CD14-positive monocyte (primary cell): ENCODE measurements around the gene FRMPD3. TPM values are rescaled to one million over a fixed set of nuclear protein-coding genes. Genes with fewer than 3 reads are reported as not detected.

ENCODE experiments used
- DNase-seq, 3 donors: peaks; one replicate each; pipeline ENCODE4 v3.0.0-alpha.2; 2011 to 2022
- H2AFZ ChIP-seq: 2 replicates; pipeline ENCODE4 v1.6.0; 2012; ENCODE audit warnings: mild to moderate bottlenecking, low read depth, low read length, inconsistent platforms; ENCODE audit not compliant: insufficient read depth, poor library complexity, severe bottlenecking
- H3K27ac ChIP-seq, 2 donors: 1 replicate in 1 of 2; 2 replicates in 1 of 2; pipeline ENCODE4 v1.5.1; 2012 to 2013; ENCODE audit warnings: low read length in 2 of 2, control low read depth in 1 of 2, inconsistent platforms in 1 of 2, low read depth in 1 of 2, mild to moderate bottlenecking in 1 of 2
- H3K27me3 ChIP-seq, 2 donors: one replicate each; pipeline versions ENCODE4 v1.6.0 to v1.6.1; 2011 to 2013; ENCODE audit warnings: low read length in 2 of 2; ENCODE audit not compliant: control insufficient read depth in 2 of 2, insufficient read depth in 2 of 2
- H3K36me3 ChIP-seq, 2 donors: replicated peaks in 1 of 2; 1 replicate in 1 of 2; 2 replicates in 1 of 2; pipeline versions ENCODE4 v1.5.1 to v1.6.1; 2012 to 2013; ENCODE audit warnings: low read length in 2 of 2, control low read depth in 1 of 2, inconsistent platforms in 1 of 2, mild to moderate bottlenecking in 1 of 2; ENCODE audit not compliant: insufficient read depth in 2 of 2, control insufficient read depth in 1 of 2
- H3K4me1 ChIP-seq, 2 donors: 1 replicate in 1 of 2; 2 replicates in 1 of 2; pipeline versions ENCODE4 v1.5.1 to v1.6.1; 2012 to 2013; ENCODE audit warnings: low read length in 2 of 2, control low read depth in 1 of 2, inconsistent platforms in 1 of 2, mild to moderate bottlenecking in 1 of 2, moderate library complexity in 1 of 2; ENCODE audit not compliant: insufficient read depth in 2 of 2, control insufficient read depth in 1 of 2
- H3K4me2 ChIP-seq: replicated peaks from 2 replicates; pipeline ENCODE3; 2012; ENCODE audit warnings: low read length, moderate library complexity, mild to moderate bottlenecking; ENCODE audit not compliant: poor library complexity, severe bottlenecking; ENCODE audit errors: extremely low read depth
- H3K4me3 ChIP-seq, 3 experiments: fragments of 200-600 bp in 1 of 3; sonication (generic) in 1 of 3; replicated peaks in 1 of 3; 1 replicate in 2 of 3; 2 replicates in 1 of 3; pipeline ENCODE4 v1.5.1; 2011 to 2013; ENCODE audit warnings: low read length in 3 of 3, mild to moderate bottlenecking in 3 of 3, control low read depth in 2 of 3, low read depth in 2 of 3, inconsistent platforms in 1 of 3, moderate library complexity in 1 of 3
- H3K79me2 ChIP-seq: 2 replicates; pipeline ENCODE4 v1.6.0; 2012; ENCODE audit warnings: mild to moderate bottlenecking, control low read depth, inconsistent platforms, low read length, moderate library complexity; ENCODE audit not compliant: insufficient read depth
- H3K9ac ChIP-seq: 2 replicates; pipeline ENCODE4 v1.6.0; 2017; ENCODE audit warnings: low read length, mild to moderate bottlenecking; ENCODE audit not compliant: insufficient read depth, poor library complexity, severe bottlenecking
- H3K9me3 ChIP-seq, 2 donors: replicated peaks in 1 of 2; 1 replicate in 1 of 2; 2 replicates in 1 of 2; pipeline versions ENCODE4 v1.5.1 to v1.6.1; 2012 to 2013; ENCODE audit warnings: low read length in 2 of 2, control low read depth in 1 of 2; ENCODE audit not compliant: control insufficient read depth in 1 of 2, insufficient read depth in 1 of 2
- H4K20me1 ChIP-seq: 2 replicates; pipeline ENCODE4 v1.6.0; 2012; ENCODE audit warnings: mild to moderate bottlenecking, low read length, control low read depth, moderate library complexity; ENCODE audit not compliant: insufficient read depth
- H3K27ac Mint-ChIP-seq, 7 donors: one replicate each; pipeline ENCODE4 v1.8.0; 2020; ENCODE audit warnings: mild to moderate bottlenecking in 7 of 7, mixed read lengths in 7 of 7, moderate library complexity in 6 of 7, inconsistent platforms in 2 of 7
- H3K27me3 Mint-ChIP-seq, 3 donors: one replicate each; pipeline ENCODE4 v1.8.0; 2021 to 2022; ENCODE audit warnings: low read depth in 3 of 3, mild to moderate bottlenecking in 3 of 3, mixed read lengths in 3 of 3, moderate library complexity in 3 of 3, inconsistent platforms in 1 of 3
- H3K36me3 Mint-ChIP-seq, 2 donors: one replicate each; pipeline ENCODE4 v1.8.0; 2020; ENCODE audit warnings: mixed read lengths in 2 of 2, inconsistent platforms in 1 of 2, mild to moderate bottlenecking in 1 of 2
- H3K4me1 Mint-ChIP-seq: one replicate; pipeline ENCODE4 v1.8.0; 2020; ENCODE audit warnings: mild to moderate bottlenecking, mixed read lengths
- H3K4me3 Mint-ChIP-seq, 2 donors: one replicate each; pipeline ENCODE4 v1.8.0; 2020; ENCODE audit warnings: mild to moderate bottlenecking in 2 of 2, mixed read lengths in 2 of 2, moderate library complexity in 1 of 2
- H3K9me3 Mint-ChIP-seq, 7 donors: one replicate each; pipeline ENCODE4 v1.8.0; 2020 to 2022; ENCODE audit warnings: mixed read lengths in 7 of 7, mild to moderate bottlenecking in 6 of 7, moderate library complexity in 6 of 7, inconsistent platforms in 2 of 7
- WGBS: methylation state at CpG from one replicate; pipeline ENCODE4 v1.1.5; 2013; ENCODE audit warnings: missing lambda C conversion rate; ENCODE audit not compliant: insufficient coverage; 5-methylcytosine and 5-hydroxymethylcytosine counted together
- intact Hi-C, 2 donors: fragments of 100-400 bp; cut with micrococcal nuclease; formaldehyde crosslinking; loops; one replicate each; pipeline versions ENCODE4 v1.15.0 to v1.15.1; 2023
- polyA minus RNA-seq: library from RNA; depleted of rRNA, polyadenylated mRNA; stranded (reverse); fragments of >200 nt; gene quantifications from 2 replicates; pipeline ENCODE4 v1.2.3, GENCODE V29; 2012
- polyA plus RNA-seq, 3 donors: library from polyadenylated mRNA; depleted of rRNA in 1 of 3; unstranded in 2 of 3; stranded (reverse) in 1 of 3; fragments of 300-500 nt in 2 of 3; fragments of >200 nt in 1 of 3; fragmentation: Illumina TruSeq in 2 of 3; gene quantifications; 1 replicate in 2 of 3; 2 replicates in 1 of 3; pipeline ENCODE4 v1.2.3, GENCODE V29; 2012 to 2021
- total RNA-seq, 12 experiments: library from RNA in 1 of 12; stranded (reverse) in 1 of 12; fragments of 120-200 nt in 1 of 12; gene quantifications; one replicate each; pipeline ENCODE4 v1.2.4 and lab custom pipeline; 2013 to 2026; ENCODE audit warnings: mixed read lengths in 6 of 12, inconsistent platforms in 1 of 12
- TF ChIP-seq, protein P1 (sequence below): fragments of 200-600 bp; IDR thresholded peaks from one replicate; pipeline ENCODE4 v1.8.0; 2022; ENCODE audit warnings: antibody characterized with exemption, mild to moderate bottlenecking

Gene FRMPD3
- not detected for total RNA-seq (2013)
- polyA plus RNA-seq, result not detected
- polyA minus RNA-seq, result not detected in 2 replicates
- 0 to 1.8 (median 0.08) reads per million in 11 experiments for total RNA-seq (lab: John Stamatoyannopoulos, UW)

DNA sequence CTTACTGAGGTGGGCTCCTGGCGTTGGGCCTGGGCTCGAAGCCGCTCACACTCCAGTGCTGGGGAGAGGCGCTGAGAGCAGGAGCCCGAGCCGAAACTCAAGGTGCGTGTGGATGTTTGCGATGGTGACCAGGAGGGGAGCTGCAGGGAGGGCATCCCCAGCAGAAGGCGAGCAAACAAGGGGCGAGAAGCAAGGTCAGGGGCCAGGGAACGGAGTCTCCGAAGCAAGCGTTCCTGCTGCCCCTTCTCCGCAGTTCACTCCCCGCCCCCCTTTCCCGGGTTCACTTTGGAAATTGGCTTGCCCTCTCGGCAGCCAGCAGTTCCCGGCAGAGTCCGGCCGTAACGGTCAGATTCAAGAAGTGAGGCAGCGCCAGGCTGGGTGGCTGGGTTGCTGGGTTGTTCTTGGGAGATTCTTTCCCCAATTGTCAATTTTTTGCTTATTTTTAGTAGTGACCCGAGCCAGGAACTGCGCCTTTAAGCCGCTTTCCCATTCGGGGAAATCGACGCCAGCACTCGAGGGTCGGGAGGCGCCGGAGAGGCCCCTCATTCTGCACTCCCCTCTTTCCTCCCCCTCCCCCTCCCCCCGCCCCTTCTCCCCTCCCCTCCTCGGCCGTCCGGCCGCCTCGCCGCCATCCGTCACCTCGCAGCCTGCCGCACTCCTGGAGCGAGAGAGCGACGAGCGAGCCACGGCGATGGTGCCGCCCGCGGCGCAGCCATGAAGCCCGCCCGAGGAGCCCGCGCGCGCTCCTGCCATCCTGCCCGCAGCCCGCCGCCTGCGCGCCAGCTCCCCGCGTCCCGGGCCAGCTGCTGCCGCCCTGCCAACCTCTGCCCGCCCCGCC is at the start of gene FRMPD3:
TSS of gene FRMPD3 (plus strand) at position 655 of the 838 bp plus-strand sequence. CDS start 76,937 bp downstream, outside the sequence.
- Mint-ChIP-seq H3K4me3 (peak within 1 kb of the TSS; percentile 42 to 67), H3K9me3 (peaks cover 0 to 8% (median 3%) of the 10 kb centered on the region in 7 donors), H3K4me1 (peaks cover 3% of the 10 kb centered on the region), H3K36me3 (no peaks in the 10 kb centered on the region), H3K27me3 (peaks cover 43 to 67% (median 64%) of the 10 kb centered on the region in 3 donors), H3K27ac (no peak within 1 kb of the TSS)
- no peaks in the 10 kb centered on the region for H3K36me3 ChIP-seq
- no peak for DNase-seq
- no peak within 1 kb of the TSS for H3K4me3 ChIP-seq
- WGBS, result 0% methylated on average over 27 of the region's 69 CpGs
- no peak within 1 kb of the TSS for H3K27ac ChIP-seq
- no peak within 1 kb of the TSS for H2AFZ ChIP-seq
- no peak within 1 kb of the TSS for H3K4me2 ChIP-seq
- H4K20me1 ChIP-seq, result no peaks in the 10 kb centered on the region
- peaks cover 0 to 18% of the 10 kb centered on the region in 2 donors for H3K9me3 ChIP-seq
- peaks cover 5 to 59% of the 10 kb centered on the region in 2 donors for H3K27me3 ChIP-seq
- TF ChIP-seq, protein P1, sequence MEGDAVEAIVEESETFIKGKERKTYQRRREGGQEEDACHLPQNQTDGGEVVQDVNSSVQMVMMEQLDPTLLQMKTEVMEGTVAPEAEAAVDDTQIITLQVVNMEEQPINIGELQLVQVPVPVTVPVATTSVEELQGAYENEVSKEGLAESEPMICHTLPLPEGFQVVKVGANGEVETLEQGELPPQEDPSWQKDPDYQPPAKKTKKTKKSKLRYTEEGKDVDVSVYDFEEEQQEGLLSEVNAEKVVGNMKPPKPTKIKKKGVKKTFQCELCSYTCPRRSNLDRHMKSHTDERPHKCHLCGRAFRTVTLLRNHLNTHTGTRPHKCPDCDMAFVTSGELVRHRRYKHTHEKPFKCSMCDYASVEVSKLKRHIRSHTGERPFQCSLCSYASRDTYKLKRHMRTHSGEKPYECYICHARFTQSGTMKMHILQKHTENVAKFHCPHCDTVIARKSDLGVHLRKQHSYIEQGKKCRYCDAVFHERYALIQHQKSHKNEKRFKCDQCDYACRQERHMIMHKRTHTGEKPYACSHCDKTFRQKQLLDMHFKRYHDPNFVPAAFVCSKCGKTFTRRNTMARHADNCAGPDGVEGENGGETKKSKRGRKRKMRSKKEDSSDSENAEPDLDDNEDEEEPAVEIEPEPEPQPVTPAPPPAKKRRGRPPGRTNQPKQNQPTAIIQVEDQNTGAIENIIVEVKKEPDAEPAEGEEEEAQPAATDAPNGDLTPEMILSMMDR, result no peak
- H3K79me2 ChIP-seq, result no peaks in the 10 kb centered on the region
- H3K4me1 ChIP-seq, result no peaks in the 10 kb centered on the region
- intact Hi-C loops, result no loop called here
- no peak within 1 kb of the TSS for H3K9ac ChIP-seq

DNA sequence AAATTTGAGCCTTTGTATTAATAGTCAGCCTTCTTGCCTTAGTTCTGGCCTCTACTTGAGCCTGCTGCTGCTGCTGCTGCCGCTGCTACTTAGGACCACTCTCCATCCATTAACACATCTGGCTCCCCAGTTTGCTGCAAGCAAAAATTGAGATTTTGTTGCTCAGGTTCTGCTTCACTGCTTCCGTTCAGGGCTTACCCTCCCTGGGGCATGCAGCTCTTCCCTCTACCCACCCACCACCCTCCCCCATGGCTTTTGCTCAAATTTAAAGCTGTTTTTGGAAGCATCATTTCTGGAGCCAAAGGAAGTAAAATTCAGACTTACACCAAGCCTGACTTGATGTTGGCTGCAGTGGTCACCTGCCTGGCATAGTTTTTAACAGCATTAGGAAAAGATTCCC is 28.9 kb upstream of the FRMPD3 start:
- H3K4me1 ChIP-seq, result no peaks in the 10 kb centered on the region
- no peaks in the 10 kb centered on the region for H3K36me3 Mint-ChIP-seq
- H3K9me3 ChIP-seq, result no peaks in the 10 kb centered on the region
- WGBS, result 100% methylated on average over 1 of the region's 2 CpGs
- H3K27ac Mint-ChIP-seq, result no peak overlapping the region
- no peak overlapping the region for H3K9ac ChIP-seq
- no peak for DNase-seq
- intact Hi-C loops, result no loop called here
- no peaks in the 10 kb centered on the region for H3K36me3 ChIP-seq
- no peak overlapping the region for H3K4me2 ChIP-seq
- TF ChIP-seq, protein P1, result no peak
- peaks cover 0 to 9% (median 2%) of the 10 kb centered on the region in 3 donors for H3K27me3 Mint-ChIP-seq
- H3K4me3 ChIP-seq, result no peak overlapping the region
- no peaks in the 10 kb centered on the region for H3K27me3 ChIP-seq
- no peak overlapping the region for H3K4me3 Mint-ChIP-seq
- peaks cover 0 to 5% (median 3%) of the 10 kb centered on the region in 7 donors for H3K9me3 Mint-ChIP-seq
- no peaks in the 10 kb centered on the region for H3K4me1 Mint-ChIP-seq
- no peaks in the 10 kb centered on the region for H4K20me1 ChIP-seq
- no peak overlapping the region for H3K27ac ChIP-seq
- H3K79me2 ChIP-seq, result no peaks in the 10 kb centered on the region
- H2AFZ ChIP-seq, result no peak overlapping the region
